Smooth muscle cell of the pulmonary artery (primary cell): ENCODE data around the gene CNTROB. TPM values are rescaled to one million over a fixed set of nuclear protein-coding genes. Genes with fewer than 3 reads are reported as not detected.

Source experiments
- total RNA-seq: library from RNA; depleted of rRNA; stranded (reverse); fragments of >200 nt; gene quantifications from 2 replicates; pipeline ENCODE4 v1.2.3, GENCODE V29; 2014

CNTROB gene, protein sequence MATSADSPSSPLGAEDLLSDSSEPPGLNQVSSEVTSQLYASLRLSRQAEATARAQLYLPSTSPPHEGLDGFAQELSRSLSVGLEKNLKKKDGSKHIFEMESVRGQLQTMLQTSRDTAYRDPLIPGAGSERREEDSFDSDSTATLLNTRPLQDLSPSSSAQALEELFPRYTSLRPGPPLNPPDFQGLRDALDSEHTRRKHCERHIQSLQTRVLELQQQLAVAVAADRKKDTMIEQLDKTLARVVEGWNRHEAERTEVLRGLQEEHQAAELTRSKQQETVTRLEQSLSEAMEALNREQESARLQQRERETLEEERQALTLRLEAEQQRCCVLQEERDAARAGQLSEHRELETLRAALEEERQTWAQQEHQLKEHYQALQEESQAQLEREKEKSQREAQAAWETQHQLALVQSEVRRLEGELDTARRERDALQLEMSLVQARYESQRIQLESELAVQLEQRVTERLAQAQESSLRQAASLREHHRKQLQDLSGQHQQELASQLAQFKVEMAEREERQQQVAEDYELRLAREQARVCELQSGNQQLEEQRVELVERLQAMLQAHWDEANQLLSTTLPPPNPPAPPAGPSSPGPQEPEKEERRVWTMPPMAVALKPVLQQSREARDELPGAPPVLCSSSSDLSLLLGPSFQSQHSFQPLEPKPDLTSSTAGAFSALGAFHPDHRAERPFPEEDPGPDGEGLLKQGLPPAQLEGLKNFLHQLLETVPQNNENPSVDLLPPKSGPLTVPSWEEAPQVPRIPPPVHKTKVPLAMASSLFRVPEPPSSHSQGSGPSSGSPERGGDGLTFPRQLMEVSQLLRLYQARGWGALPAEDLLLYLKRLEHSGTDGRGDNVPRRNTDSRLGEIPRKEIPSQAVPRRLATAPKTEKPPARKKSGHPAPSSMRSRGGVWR
- 16.8 and 18.3 TPM in 2 replicates for total RNA-seq

DNA sequence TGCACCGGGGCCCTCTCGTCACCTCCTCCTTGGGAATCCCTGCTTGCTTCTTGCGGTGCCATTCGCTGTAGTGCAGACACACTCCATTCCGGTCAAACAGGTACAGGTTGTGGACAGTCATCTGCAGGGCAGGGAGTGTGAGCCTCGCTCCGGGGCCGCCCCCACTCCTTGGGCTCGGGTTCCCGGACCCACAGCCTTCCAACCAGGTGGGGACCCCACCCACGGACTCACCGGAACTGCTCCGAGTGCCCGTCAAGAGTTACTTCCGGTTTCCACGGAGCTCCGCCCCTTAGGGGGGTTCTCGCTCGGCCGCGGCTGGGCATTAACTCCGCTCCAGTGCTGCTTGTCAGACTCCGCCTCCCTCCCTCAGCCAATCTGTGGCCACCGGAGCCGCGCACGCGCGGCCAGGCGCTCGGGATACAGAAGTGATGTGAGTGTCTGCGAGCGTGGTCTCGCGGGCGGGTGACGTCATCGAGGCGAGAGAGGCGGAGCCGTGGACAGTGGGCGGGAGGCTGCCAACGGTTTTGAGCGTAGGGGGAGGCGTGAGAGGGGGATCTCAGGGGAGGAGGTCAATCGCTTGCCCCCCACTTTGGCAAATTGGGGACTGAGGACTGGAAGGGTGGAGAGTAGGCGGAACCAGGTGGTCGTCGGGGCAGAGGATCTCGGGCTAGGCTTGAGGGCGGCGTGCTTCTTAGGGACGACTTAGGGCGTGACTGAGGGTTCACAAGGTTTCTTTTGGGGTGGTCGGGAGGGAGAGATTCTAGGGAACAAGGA, at the start of gene CNTROB, which contains the start of gene TRAPPC1:
CNTROB (plus strand) TSS at position 498 of the 774 bp plus-strand sequence. CDS start 874 bp downstream, outside the sequence.
TRAPPC1 (minus strand) TSS at position 238 of the 774 bp plus-strand sequence; CDS start at position 121, 117 bp downstream.

DNA sequence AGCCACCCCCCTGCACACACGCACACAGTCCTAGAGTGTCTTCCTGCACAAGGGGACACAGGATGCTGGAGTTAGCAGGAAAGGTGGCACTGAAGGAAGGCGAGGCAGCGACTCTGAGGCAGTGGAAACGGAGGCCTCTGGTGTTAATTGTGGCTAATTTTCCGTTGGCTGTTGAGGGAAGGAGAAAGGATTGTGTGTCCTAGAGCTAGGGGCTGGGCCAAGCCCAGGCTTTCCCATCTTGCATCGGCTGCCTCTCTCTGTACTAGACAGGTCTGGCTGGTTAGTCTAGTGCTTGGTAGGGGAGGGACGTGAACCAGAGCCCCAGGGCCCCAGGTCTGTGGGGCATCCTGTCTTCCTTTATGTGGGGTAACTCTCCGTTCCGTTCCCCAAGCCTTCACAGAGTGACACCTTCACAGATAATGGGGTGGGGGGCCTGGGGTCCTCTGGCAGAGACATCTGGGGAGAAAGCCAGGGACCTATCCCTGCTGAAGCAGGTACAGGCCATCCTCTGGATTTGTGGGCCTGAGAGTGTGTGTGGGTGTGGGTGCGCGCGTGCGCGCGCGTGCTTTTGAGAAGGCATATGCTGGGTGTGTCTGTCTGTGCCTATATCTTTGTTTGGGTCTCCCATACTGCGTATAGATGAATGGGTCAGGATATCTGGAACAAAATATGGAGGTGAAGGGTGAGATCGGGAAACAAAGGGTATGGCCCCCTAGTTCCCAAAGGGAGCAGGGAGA, 43.7 kb upstream of the CNTROB start, which contains the start of gene CHD3:
CHD3 (plus strand) TSS at position 606 of the 737 bp plus-strand sequence. CDS start 212 bp downstream, outside the sequence.

DNA sequence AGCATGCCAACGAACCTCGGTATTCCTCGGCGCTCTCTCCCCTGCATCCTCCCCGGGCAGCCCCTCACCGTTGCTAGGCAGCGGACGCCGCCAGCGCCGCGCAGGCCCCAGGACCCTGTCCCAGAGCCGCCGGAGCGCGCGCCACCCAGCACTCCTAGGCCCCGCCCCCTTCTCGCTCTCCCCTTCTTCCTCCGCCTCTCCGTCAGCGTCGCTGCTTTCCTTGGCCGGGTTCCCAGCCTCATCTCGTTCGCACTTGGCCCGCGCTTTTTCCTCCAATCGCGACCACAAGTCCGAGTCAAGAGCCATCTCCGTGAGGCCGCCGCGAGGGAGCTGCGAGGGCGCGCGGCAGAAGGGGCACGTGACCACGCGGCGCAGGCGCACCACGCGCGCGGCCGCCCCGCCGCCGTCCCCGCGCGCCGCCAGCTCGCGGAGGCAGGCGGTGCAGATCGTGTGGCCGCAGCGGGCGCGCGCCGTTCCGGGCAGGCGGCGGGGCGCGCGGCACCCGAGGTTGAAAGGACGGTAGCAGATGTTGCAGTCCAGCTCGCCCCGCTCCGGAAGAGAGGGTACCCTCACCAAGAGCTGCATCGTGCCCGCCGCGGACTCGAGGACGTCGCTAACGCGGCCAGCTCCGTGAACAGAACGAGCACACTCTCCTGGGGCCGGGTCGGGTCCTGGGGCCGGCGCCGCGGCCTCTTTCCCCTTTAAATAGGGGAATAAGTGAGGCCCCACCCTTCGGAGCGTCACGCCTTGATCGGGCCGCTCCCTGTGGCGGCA, 16.2 kb upstream of the CNTROB start, which contains the start of gene RNF227:
RNF227 (minus strand) TSS at position 679 of the 774 bp plus-strand sequence; CDS start at position 585, 94 bp downstream.

DNA sequence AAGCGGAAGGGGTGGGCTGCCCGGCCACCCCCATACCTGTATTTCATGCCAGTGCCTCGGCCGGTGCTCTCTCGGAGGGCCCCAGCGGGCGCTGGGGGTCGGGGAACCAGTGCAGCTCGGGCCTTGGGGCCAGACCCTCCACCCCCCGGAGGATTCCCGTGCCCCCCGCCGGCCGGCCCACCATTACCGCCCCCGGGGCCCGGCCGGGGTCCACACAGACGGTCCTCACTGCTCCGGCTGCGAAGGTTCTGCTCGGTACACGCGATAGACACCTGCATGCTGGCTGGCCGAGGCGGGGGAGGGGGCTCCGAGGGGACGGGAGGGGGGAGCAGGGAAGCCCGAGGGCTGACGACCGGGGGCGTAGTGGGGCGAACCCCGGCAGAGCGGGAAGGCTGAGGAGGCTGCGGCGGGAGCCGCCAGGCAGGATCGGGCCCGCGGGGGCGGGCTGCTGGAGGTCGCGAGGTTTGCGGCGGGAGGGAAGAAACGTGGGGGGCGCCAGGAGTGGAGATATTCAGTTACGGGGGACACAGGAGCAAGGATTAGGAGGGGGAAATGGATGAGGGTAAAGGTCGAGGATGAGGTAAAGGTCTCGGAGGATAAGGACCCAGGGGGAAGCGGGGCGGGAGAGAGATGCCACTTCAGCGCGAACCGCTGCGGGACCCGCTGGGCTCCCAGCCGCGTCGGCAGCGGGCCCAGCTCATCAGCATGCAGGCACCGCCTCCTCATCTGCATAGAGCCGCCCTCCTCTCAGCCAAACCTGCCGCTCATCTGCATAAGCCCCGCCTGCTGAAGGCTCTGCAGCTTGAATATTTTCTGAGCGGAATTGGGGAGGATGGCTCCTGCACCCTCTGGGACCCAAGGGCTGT, 2.6 kb upstream of the CNTROB start, which contains the start of gene KCNAB3:
KCNAB3 (minus strand) TSS at position 699 of the 866 bp plus-strand sequence; CDS start at position 278, 421 bp downstream.

Other genes with a start within 250 kb of the CNTROB start
- 32.2 and 47.2 TPM in 2 replicates for gene TP53, start 244.7 kb upstream of the CNTROB start, total RNA-seq
- 2.7 and 3.5 TPM in 2 replicates for gene WRAP53, start 243.7 kb upstream of the CNTROB start, total RNA-seq
- 0.10 and 0.39 TPM in 2 replicates for gene EFNB3, start 227.0 kb upstream of the CNTROB start, total RNA-seq
- 0.23 and 0.39 TPM in 2 replicates for gene DNAH2, start 214.5 kb upstream of the CNTROB start, total RNA-seq
- gene KDM6B, start 98.0 kb upstream of the CNTROB start, total RNA-seq: 9.3 and 19.7 TPM in 2 replicates
- gene TMEM88, start 77.1 kb upstream of the CNTROB start, total RNA-seq: 0.13 and 0.20 TPM in 2 replicates
- gene NAA38, start 74.6 kb upstream of the CNTROB start, total RNA-seq: 28.9 and 30.6 TPM in 2 replicates
- 11.5 and 14.7 TPM in 2 replicates for gene CYB5D1, start 74.2 kb upstream of the CNTROB start, total RNA-seq
- gene CHD3, start 43.4 kb upstream of the CNTROB start, total RNA-seq: 152 and 164 TPM in 2 replicates
- 4.0 and 6.9 TPM in 2 replicates for gene RNF227, start 15.9 kb upstream of the CNTROB start, total RNA-seq
- 0.23 and 0.33 TPM in 2 replicates for gene KCNAB3, start 2.4 kb upstream of the CNTROB start, total RNA-seq
- 79.2 and 80.7 TPM in 2 replicates for gene TRAPPC1, start 260 bp upstream of the CNTROB start, total RNA-seq
- gene GUCY2D, start 70.4 kb downstream of the CNTROB start, total RNA-seq: not detected in 2 replicates
- gene ALOX15B, start 106.9 kb downstream of the CNTROB start, total RNA-seq: 0.07 and 1.2 TPM in 2 replicates
- gene ALOX12B, start 155.5 kb downstream of the CNTROB start, total RNA-seq: not detected in 2 replicates
- not detected in 2 replicates for gene ALOXE3, start 186.3 kb downstream of the CNTROB start, total RNA-seq
- 0.13 TPM in 1 of 2 replicates, not detected in the other for gene HES7, start 191.9 kb downstream of the CNTROB start, total RNA-seq
- 8.3 and 16.0 TPM in 2 replicates for gene PER1, start 220.2 kb downstream of the CNTROB start, total RNA-seq
- gene VAMP2, start 230.7 kb downstream of the CNTROB start, total RNA-seq: 11.6 and 12.8 TPM in 2 replicates
- 27.2 and 30.0 TPM in 2 replicates for gene TMEM107, start 244.2 kb downstream of the CNTROB start, total RNA-seq